GM12878 (cell line): ENCODE data around the gene DMP1. TPM values are rescaled to one million over a fixed set of nuclear protein-coding genes. Genes with fewer than 3 reads are reported as not detected.

Experiments
- ATAC-seq: fragments of 200-7000 bp; cut with Tn5 transposase; 3 replicates; pipeline ENCODE4 v1.9.1; 2020; ENCODE audit warnings: mild to moderate bottlenecking, moderate library complexity
- BruUV-seq: library from RNA; stranded (reverse); fragments of 400-500 nt; replicated peaks from 2 replicates; lab custom pipeline; 2021; lab: Mats Ljungman, UMichigan
- CTCF ChIA-PET: fragments of 300-600 bp; sonication (Branson Sonifier 250); formaldehyde crosslinking; extraction: SDS; loops from one replicate; lab custom pipeline; 2021; ENCODE audit warnings: inconsistent platforms; lab: Yijun Ruan, JAX
- POLR2A ChIA-PET: fragments of 350-600 bp; formaldehyde crosslinking; extraction: SDS; loops from one replicate; lab custom pipeline; 2021; ENCODE audit warnings: inconsistent platforms; lab: Charles Lee
- RAD21 ChIA-PET: fragments of 300-600 bp; sonication (Branson Sonifier 250); formaldehyde crosslinking; loops from one replicate; lab custom pipeline; 2023; ENCODE audit warnings: antibody characterized with exemption; ENCODE audit not compliant: unreplicated experiment; lab: Charles Lee
- SMC1A ChIA-PET: fragments of 300-600 bp; sonication (Branson Sonifier 250); formaldehyde crosslinking; loops from one replicate; lab custom pipeline; 2023; ENCODE audit not compliant: unreplicated experiment, uncharacterized antibody; lab: Charles Lee
- DNase-seq: peaks from one replicate; pipeline ENCODE4 v3.0.0-alpha.2; 2011; ENCODE audit warnings: low read depth, low spot score
- FAIRE-seq: peaks from 3 replicates; lab custom pipeline; 2011; peaks lifted over from hg19 to GRCh38; lab: Jason Lieb, UNC
- H2AFZ ChIP-seq: 2 replicates; pipeline ENCODE4 v1.6.0; 2011; ENCODE audit warnings: low read depth, low read length, control low read depth; ENCODE audit not compliant: control insufficient read depth
- H3K27ac ChIP-seq: 2 replicates; pipeline ENCODE4 v1.5.1; 2011; ENCODE audit warnings: control low read depth; ENCODE audit not compliant: control insufficient read depth, insufficient read depth
- H3K27me3 ChIP-seq, 2 experiments: replicated peaks in 1 of 2; 2 replicates each; pipeline versions ENCODE4 v1.6.0 to v1.6.1; 2011; ENCODE audit warnings: low read length in 1 of 2; ENCODE audit not compliant: control insufficient read depth in 2 of 2, insufficient read depth in 2 of 2
- H3K36me3 ChIP-seq, 2 experiments: 2 replicates each; pipeline ENCODE4 v1.5.1; 2011; ENCODE audit warnings: low read length in 1 of 2; ENCODE audit not compliant: control insufficient read depth in 2 of 2, insufficient read depth in 2 of 2
- H3K4me1 ChIP-seq: 2 replicates; pipeline ENCODE4 v1.6.1; 2011; ENCODE audit warnings: mild to moderate bottlenecking, low read length, moderate library complexity, mixed read lengths; ENCODE audit not compliant: control insufficient read depth, insufficient read depth
- H3K4me2 ChIP-seq: 2 replicates; pipeline ENCODE4 v1.6.0; 2011; ENCODE audit warnings: control low read depth; ENCODE audit not compliant: control insufficient read depth, insufficient read depth
- H3K4me3 ChIP-seq: fragments of 200-600 bp; sonication (generic); 2 replicates; pipeline ENCODE4 v1.5.1; 2016
- H3K79me2 ChIP-seq: 2 replicates; pipeline ENCODE4 v1.6.0; 2011; ENCODE audit warnings: low read length; ENCODE audit not compliant: control insufficient read depth, insufficient read depth
- H3K9ac ChIP-seq: 2 replicates; pipeline ENCODE4 v1.8.0; 2011; ENCODE audit warnings: low read length, control low read depth, mixed read lengths; ENCODE audit not compliant: control insufficient read depth, insufficient read depth
- H3K9me3 ChIP-seq: replicated peaks from 3 replicates; pipeline ENCODE4 v1.5.1; 2011; ENCODE audit warnings: mild to moderate bottlenecking, low read length; ENCODE audit not compliant: control insufficient read depth, insufficient read depth
- H4K20me1 ChIP-seq: 2 replicates; pipeline ENCODE4 v1.6.0; 2011; ENCODE audit not compliant: control insufficient read depth, insufficient read depth
- CHD1 ChIP-seq: IDR thresholded peaks from 2 replicates; pipeline ENCODE4 v1.6.1; 2012; ENCODE audit warnings: low read depth, low read length, improper control_type of control experiment
- CREM ChIP-seq: IDR thresholded peaks from 2 replicates; pipeline ENCODE4 v1.6.1; 2014; ENCODE audit warnings: antibody characterized with exemption, low read depth
- CUX1 ChIP-seq: IDR thresholded peaks from 2 replicates; pipeline ENCODE4 v1.6.1; 2012; ENCODE audit warnings: improper control_type of control experiment, low read depth, low read length; ENCODE audit not compliant: insufficient replicate concordance
- ESRRA ChIP-seq: IDR thresholded peaks from 2 replicates; pipeline ENCODE4 v1.6.1; 2012; ENCODE audit warnings: mild to moderate bottlenecking, low read length, improper control_type of control experiment
- MEF2B ChIP-seq: fragments of 450-650 bp; IDR thresholded peaks from 2 replicates; pipeline ENCODE4 v1.6.1; 2018; ENCODE audit warnings: mild to moderate bottlenecking, moderate library complexity; ENCODE audit not compliant: partially characterized antibody, poor library complexity, severe bottlenecking
- MYB ChIP-seq: fragments of 150-350 bp; IDR thresholded peaks from 2 replicates; pipeline ENCODE4 v1.6.1; 2014; ENCODE audit warnings: mild to moderate bottlenecking, low read depth, low read length, borderline replicate concordance
- SMAD5 ChIP-seq: IDR thresholded peaks from 2 replicates; pipeline ENCODE4 v1.6.1; 2016; ENCODE audit warnings: antibody characterized with exemption, low read depth
- SUPT20H ChIP-seq: IDR thresholded peaks from 2 replicates; pipeline ENCODE4 v1.6.1; 2011; ENCODE audit warnings: low read depth, mild to moderate bottlenecking, low read length, moderate library complexity, borderline replicate concordance; ENCODE audit not compliant: control insufficient read depth
- TARDBP ChIP-seq: IDR thresholded peaks from 2 replicates; pipeline ENCODE4 v1.6.1; 2016; ENCODE audit warnings: borderline replicate concordance
- in situ Hi-C: fragments of 300-500 bp; cut with MboI; formaldehyde crosslinking; loops from 9 replicates; pipeline ENCODE4 v1.14.3; 2018; ENCODE audit warnings: mixed read lengths
- intact Hi-C: fragments of 100-400 bp; cut with micrococcal nuclease; formaldehyde crosslinking; loops from one replicate; pipeline ENCODE4 v1.14.2; 2022; ENCODE audit not compliant: unreplicated experiment
- polyA plus RNA-seq, 11 experiments: library from polyadenylated mRNA; depleted of rRNA in 4 of 11; unstranded in 6 of 11; stranded (reverse) in 5 of 11; fragments of >200 nt; fragmentation: Nextera tagmentation in 4 of 11; fragmentation: Illumina TruSeq in 1 of 11; extraction: Ambion mirVana in 4 of 11; extraction: Trizol in 1 of 11; gene quantifications; 1 replicate in 1 of 11; 2 replicates in 10 of 11; pipeline versions ENCODE4 v1.2.1 to v1.2.3, GENCODE V29; 2011 to 2016; ENCODE audit warnings: inconsistent platforms in 2 of 11, missing spikeins in 2 of 11, low read depth in 1 of 11
- total RNA-seq, 4 experiments: library from RNA; depleted of rRNA in 3 of 4; stranded (reverse); fragments of >200 nt in 3 of 4; fragmentation: Illumina TruSeq in 1 of 4; extraction: Trizol in 1 of 4; gene quantifications; 2 replicates each; pipeline versions ENCODE4 v1.2.1 to v1.2.3, GENCODE V29; 2013 to 2021

The DMP1 gene
- total and polyA plus RNA-seq, 10 of the 15 experiments (the other 5 are each of a cell fraction or from before 2014, with no cell fraction given), result not detected

DNA sequence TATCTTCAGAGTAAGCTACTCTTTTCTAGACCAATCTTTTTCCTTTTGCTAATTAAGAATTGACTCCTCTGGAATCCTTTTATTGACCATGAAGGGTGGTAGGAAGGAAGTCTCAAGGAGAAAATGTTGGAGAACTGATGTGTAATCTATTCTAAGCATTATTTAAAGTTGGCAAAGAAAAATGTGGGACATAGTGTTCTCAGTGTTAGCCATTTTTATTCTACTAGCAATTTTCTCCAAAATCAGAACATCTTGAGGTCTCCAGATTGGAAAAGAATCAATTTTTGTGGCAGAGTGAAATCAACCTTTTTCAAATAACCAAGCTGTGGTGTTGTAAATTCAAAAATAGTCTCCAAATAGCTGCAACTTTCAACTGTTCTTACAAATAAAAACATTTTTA is 18.4 kb upstream of the DMP1 start:
- H3K9ac ChIP-seq, result no peak overlapping the region
- H3K9me3 ChIP-seq, result no peaks in the 10 kb centered on the region
- SMC1A ChIA-PET, result no interaction called here
- no peaks in the 10 kb centered on the region for H3K4me1 ChIP-seq
- H3K4me3 ChIP-seq, result no peak overlapping the region
- no peak for DNase-seq
- POLR2A ChIA-PET, result no interaction called here
- intact Hi-C loops, result no loop called here
- CTCF ChIA-PET, result no interaction called here
- no peaks in the 10 kb centered on the region for H3K79me2 ChIP-seq
- no peak for ATAC-seq
- RAD21 ChIA-PET, result no interaction called here
- TF ChIP-seq CUX1 (no peak), SUPT20H (no peak), CREM (no peak), CHD1 (no peak), TARDBP (no peak), MEF2B (no peak), MYB (no peak), SMAD5 (no peak), ESRRA (no peak)
- H3K27me3 ChIP-seq, result no peaks in the 10 kb centered on the region; a peak in 1 of 4 replicates
- H2AFZ ChIP-seq, result no peak overlapping the region
- in situ Hi-C loops, result no loop called here
- H3K27ac ChIP-seq, result no peak overlapping the region
- no TSS peak for BruUV-seq
- no peak overlapping the region for H3K4me2 ChIP-seq
- no peaks in the 10 kb centered on the region for H3K36me3 ChIP-seq
- no peaks in the 10 kb centered on the region for H4K20me1 ChIP-seq
- no peak for FAIRE-seq
